Sigmoid colon (tissue), 4 donors: Measurements from ENCODE around the gene ABCA12.

ENCODE experiments used
- CTCF ChIP-seq, 4 experiments: fragments of 450-650 bp in 3 of 4; fragments of 200-600 bp in 1 of 4; IDR thresholded peaks; one replicate each; pipeline ENCODE4 v1.5.1; 2016 to 2019; ENCODE audit warnings: antibody characterized with exemption in 4 of 4, mild to moderate bottlenecking in 3 of 4, moderate library complexity in 2 of 4
- POLR2A ChIP-seq, 2 donors: fragments of 450-650 bp; IDR thresholded peaks; one replicate each; pipeline ENCODE4 v1.6.1; 2016; ENCODE audit warnings: antibody characterized with exemption in 2 of 2, mild to moderate bottlenecking in 2 of 2, moderate library complexity in 2 of 2
- POLR2AphosphoS5 ChIP-seq, 4 donors: sonication (generic); formaldehyde crosslinking; IDR thresholded peaks; one replicate each; pipeline ENCODE4 v1.6.1; 2017; ENCODE audit warnings: antibody characterized with exemption in 4 of 4

GRCh38 chr2:215060861-215061536 lies 77.4 kb downstream of the ABCA12 start:
- TF ChIP-seq CTCF (IDR thresholded peaks at IDR 0.05), result no peak
- no peak for TF ChIP-seq POLR2AphosphoS5 (IDR thresholded peaks at IDR 0.05)
- TF ChIP-seq POLR2A (IDR thresholded peaks at IDR 0.05), result no peak
